HG02678 (cell line): Measurements from ENCODE around the gene SEC22B.
A peak's percentile ranks its signal among the peaks of the same experiment; 100 is the strongest.
"Not testable (repeated sequence)": the region's sequence is repeated elsewhere in the genome, so short reads cannot be mapped to it uniquely, and the experiment has no call there.

Source experiments
- ATAC-seq: cut with Tn5 transposase; IDR thresholded peaks from one replicate; pipeline ENCODE4 v1.9.1; 2021; ENCODE audit warnings: mild to moderate bottlenecking, moderate library complexity; ENCODE audit not compliant: unreplicated experiment

Gene SEC22B

DNA sequence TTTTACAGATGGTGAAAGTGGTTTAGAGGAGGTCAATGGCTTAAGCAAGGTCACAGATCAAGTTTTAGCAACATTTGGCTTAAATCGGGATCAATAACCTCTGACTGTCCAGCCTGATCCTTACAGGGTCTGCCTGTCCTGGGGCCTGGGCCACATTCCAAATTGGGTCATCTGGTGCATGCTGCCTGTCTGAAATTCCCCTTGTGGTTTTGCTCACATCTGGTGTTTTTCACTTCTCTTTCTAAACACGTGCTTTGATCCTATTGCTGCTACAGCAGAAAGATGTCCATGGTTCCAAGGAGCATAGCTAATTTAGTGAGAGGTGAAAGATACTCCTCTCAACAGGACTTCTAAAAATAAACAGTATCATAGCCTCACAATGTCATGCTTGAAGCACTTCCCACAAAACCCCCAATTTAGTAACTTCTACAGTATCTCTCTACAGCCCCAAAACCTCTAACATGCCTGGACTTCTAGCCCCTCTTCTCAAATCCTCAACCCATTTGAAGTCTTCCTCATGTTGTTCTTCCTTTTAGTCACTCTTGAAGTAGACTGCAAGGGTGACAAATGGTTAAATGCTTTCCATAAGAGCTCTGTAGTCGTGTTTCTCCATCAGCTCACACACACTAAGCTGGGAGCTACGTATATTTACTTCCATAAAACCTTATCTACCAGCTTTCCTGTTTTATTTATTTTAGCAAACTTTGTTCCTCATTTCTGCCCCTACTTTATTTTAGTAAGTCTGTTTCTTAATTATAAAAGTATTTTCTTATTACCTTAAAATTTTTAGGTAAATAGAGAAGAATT lies 58.7 kb downstream of the SEC22B start:
- ATAC-seq: peak; percentile 67

DNA sequence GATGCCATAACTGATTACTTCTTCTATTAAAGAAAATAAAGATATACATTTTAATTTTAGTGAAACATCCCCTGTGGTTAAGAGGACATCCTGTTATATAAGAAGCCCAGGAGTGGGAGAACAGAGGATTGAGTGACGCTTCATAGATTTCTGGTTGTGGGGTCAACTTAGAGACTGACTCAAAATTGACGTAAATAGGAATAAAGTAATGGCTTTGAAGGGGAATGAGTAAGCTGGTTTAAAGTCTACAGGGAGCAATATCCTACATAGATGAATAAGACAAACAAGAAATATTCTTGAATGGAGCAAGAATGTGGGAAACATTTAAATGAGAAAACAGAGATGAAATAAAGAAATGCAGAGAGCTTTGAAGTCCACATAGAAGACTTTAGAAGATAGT lies 60.2 kb downstream of the SEC22B start:
- not testable (repeated sequence) for ATAC-seq

DNA sequence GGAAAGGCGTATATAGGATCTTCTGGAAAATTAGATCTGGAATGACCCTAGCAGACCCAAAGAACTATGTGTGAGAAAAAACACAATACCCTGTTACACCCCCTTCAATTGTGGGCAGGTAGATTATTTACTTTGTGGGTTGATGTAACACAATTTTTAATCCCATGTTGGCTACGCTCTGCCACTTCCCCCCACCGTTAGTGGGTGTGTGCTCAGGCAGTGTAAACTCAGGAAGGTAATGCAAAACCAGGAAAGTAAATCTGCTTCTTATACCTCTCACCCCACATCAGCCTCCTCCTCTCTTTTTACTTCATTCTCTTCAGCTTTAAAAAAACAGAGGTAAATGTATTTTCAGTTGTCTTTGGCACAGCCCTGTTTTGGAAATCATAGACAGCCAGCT lies 63.2 kb downstream of the SEC22B start:
- ATAC-seq: not testable (repeated sequence)

DNA sequence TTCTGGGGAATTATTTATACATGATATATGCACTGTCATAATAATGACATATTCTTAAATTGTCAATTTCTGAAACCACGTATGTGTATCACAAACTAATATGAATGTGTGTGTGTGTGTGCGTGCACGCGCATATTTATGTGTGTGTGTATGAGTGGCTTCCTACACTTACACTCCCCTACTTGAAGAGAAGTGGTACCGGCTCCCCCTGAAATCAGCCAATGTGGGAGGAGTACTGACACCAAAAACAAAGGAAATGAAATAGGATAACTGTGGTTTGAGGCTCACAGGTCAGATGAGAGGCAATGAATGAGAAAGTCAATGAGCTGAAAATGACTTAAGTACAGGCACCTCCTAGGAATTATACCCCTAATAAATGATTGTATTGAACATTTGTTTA lies 64.1 kb downstream of the SEC22B start:
- not testable (repeated sequence) for ATAC-seq

DNA sequence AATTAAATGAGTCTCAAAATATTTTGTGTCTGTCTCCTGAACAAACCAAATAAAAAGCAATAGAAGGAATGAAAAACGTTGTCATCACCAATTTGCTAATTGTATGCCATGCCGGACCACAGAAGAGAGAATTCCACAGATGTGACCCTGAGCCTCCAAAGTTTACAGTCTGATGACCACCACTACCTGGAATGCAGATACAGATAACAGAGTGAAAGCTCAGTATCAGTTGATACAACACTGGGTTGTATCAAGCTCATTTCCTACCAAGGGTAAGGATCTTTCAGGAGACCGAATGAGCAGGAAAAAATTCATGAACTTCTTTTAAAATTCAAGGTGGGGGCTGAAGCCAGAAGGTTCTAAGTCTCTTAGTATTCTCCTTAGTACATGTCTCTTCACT lies 64.5 kb downstream of the SEC22B start:
- not testable (repeated sequence) for ATAC-seq

DNA sequence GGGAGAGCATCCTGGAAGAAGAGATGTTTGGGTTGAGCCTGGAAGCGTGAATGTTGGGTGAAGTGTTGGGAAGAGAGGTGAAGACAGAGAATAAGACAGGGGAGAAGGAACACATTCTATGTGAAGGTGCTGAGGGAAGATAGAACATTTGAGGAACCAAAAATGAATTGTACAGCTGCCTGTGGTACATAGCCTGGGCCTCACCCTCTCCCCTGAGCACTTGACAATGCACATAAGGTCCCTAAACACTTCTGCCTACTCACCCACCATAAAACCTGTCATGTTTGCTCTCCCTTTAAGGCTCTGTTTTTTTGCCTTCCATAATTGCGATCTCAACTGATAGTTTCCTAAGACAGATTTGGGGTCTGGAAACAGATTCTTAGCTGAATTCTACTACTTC lies 65.3 kb downstream of the SEC22B start:
- ATAC-seq: not testable (repeated sequence)

DNA sequence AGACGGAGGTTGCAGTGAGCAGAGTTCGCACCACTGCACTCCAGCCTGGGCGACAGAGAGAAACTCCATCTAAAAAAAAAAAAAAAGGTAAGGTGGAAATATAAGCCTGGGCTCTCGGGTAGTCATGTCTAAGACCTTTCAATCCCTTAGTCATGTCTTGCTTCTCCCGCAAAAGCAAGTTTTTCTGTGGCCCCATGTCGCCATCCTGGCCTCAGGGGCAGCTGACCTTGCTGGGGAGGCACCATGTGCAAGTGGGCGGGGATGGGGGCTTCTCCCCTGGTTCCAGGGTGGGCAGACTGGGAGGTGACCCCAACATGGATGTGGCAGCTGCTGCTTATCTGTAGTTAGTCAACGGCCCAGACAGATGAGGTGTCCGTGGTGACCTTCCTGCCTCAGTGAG lies 66.7 kb downstream of the SEC22B start:
- ATAC-seq: not testable (repeated sequence)

DNA sequence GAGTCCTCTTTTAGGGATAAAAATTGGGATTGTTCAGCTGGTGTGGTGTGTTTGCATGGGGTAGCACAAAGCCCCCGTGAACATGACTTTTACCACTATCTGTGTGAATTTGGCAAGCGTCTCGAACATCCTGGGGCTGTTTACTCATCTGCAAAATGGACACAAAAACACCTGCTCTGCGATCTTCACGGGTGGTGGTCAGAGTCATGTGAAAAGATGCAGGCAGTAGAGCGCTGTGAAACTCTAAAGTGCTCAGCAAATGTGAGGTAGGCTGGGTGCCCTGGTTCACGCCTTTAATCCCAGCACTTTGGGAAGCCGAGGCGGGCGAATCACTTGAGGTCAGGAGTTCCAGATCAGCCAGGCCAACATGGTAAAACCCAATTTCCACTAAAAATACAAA lies 67.1 kb downstream of the SEC22B start:
- not testable (repeated sequence) for ATAC-seq

DNA sequence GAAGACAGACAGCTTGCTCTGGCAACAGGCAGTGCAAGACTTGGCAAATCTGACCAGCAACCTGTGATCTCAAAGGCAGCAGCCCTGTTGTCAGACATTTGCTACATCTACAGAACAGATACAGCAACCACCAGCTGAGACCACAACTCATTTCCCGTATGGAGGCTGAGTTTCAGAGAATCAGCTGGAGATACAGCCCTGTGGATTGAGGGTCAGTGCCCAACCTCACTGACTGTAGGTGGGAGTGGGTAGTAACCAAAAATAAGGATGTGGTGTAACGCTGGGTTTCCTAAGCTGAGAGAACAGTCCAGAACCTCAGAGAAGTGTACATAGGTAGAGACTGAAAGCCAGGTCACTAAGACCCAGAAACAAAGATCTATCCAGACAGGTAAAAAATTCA lies 71.0 kb downstream of the SEC22B start:
- not testable (repeated sequence) for ATAC-seq

DNA sequence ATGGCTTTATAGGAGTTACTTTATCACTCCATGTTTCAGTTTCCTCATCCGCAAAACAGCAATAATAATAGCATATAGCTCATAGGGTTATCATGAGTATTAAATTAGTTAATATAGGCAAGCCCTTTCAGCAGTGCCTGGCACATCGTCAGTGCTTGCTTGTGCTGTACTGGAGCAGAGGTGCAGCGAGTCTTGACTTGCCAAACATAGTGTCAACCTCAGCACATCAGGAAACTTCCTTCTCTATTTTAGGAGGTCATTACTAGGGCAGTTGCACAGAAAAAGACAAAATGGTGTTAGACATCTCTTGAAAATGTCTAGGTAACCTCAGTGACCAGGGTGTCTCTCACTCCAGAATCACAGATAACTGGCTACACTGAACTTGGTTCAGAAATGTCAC lies 72.6 kb downstream of the SEC22B start:
- not testable (repeated sequence) for ATAC-seq

DNA sequence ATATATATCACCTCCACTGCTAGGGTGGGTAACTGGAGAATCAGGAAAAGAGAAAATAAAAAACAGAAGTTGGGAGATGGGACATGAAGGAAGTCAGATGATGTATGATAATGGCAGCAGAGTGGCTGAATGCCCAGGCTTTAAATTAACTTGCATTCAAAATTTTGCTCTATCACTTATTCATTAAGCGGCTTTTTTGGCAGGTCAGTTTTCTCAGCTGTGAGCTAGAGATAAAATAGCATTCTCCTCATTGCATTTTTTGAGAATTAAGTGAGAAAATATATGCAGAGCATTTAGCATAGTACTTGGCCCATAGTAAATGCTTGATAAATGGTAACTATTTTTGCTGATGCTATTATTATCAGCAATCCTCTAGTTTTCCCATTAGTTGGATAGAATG lies 74.7 kb downstream of the SEC22B start:
- not testable (repeated sequence) for ATAC-seq
